HG03354 (cell line): ENCODE results near the gene USP9X.
"Not testable (repeated sequence)": the region's sequence is repeated elsewhere in the genome, so short reads cannot be mapped to it uniquely, and the experiment has no call there.

Experiments
- ATAC-seq: cut with Tn5 transposase; IDR thresholded peaks from one replicate; pipeline ENCODE4 v1.9.1; 2021; ENCODE audit warnings: mild to moderate bottlenecking; ENCODE audit not compliant: unreplicated experiment, poor library complexity, severe bottlenecking

USP9X gene

DNA sequence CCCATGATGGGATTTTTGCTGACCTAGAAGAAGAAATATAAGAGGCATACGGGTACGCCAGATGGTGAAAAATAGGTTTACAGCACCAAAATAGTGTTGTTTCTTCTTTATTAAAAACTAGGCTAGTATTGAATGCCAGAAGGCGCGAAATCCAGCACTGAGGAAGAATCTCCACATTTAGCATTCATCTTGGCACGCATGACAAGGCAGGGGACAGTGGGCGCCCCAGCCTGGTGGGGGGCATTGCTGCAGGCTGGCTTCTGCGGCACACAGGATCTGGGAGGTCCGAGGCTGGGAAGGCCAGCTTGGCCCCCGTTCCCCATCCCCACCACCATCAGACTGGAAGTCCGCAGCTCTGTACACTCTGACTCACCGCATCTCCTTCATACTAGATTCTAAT lies 173.0 kb downstream of the USP9X start:
- ATAC-seq: no peak

GRCh38 chrX:41258871-41259270 lies 173.6 kb downstream of the USP9X start:
- ATAC-seq: no peak

DNA sequence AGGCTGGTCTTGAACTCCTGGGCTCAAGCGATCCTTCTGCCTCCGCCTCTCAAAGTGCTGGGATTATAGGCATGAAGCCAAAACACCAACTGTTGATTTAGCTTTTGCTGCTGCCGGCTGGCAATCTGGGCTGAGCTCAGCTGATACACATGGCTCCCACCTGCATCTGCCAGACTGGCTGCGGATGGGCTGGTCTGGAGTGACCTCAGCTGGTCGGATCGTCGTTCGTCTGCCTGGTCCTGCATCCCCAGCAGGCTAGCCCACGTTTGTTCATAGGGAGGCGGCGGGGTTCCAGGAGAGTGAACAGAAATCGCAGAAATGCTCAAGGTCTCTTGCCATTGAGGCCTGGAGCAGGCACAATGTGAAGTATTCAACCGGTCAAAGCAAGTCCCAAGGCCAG lies 174.3 kb downstream of the USP9X start:
- no peak for ATAC-seq

DNA sequence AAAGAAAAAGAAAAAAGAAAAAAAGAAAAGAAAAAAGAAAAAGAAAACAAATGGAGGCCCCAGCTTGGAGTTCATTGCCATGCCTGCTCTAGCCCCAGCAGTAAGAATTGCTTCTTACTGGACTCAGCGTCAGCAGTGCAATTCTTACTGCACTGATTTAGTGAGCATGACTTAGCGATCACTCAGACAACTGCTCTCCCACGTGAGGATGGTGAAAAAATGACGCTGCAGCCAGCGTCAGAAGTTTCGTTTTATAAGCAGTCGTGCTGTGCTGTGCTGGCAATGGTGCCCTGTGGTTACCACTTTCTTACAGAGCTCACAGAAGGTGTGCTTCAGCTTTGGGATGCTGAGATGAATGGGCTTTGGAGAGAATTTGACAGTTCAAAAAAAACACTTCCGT lies 180.4 kb downstream of the USP9X start:
- no peak for ATAC-seq

- no peak for ATAC-seq
Measured at GRCh38 chrX:41273638-41274037, 188.4 kb downstream of the USP9X start.

- ATAC-seq: peak; percentile 69
Measured at GRCh38 chrX:41275661-41276609, 190.7 kb downstream of the USP9X start.

DNA sequence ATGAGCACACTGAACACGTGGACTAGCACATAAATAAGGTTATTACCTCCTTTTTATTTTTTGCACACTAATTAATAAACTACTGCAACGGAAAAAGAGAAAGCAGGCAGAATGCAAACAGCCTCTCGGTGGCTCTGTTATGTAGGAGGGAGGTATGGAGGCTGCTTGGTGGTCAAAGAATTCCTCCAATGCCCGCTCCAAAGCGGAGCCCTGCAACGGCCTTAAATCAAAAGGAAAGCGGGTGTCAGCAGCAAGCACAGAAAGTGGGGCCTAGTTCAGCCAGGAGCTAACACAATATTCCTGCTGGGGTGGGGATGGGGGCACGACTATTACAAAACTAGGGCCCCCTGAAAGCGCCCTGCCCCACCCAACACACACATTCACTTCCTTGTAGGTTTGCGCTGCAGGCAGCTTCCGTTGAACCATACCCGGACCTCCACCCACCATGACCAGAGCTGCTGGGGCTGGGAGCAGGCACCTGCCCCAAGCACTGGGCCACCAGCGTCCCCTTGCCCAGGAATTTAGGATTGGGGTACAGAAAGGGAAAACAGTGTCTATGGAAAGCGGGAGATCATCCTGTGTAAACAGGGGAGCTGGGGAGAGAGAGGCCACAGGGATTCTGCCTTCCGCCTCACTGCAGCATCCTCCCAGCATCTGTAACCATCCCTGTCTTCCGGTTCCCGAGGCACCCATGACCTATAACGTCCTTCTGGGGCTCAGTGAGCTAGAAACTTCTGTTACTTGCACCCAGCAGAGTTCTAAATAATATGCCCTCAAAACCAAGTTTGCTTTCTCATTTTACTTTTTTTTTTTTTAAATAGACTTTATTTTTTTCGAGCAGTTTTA lies 191.6 kb downstream of the USP9X start:
- peak; percentile 34 for ATAC-seq

DNA sequence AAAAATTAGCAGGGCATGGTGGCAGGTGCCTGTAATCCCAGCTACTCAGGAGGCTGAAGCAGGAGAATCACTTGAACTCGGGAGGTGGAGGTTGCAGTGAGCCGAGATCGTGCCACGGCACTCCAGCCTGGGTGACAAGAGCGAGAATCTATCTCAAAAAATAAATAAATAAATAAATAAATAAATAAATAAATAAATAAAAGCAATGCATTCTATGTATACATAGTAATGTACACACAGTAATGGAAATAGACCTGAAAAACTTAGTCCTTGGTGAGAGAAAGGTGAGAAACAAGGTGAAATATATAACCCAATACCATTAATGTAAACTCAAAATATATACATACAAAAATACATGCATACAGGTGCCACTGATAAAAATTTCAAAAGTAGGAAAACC lies 197.1 kb downstream of the USP9X start:
- ATAC-seq: not testable (repeated sequence)

DNA sequence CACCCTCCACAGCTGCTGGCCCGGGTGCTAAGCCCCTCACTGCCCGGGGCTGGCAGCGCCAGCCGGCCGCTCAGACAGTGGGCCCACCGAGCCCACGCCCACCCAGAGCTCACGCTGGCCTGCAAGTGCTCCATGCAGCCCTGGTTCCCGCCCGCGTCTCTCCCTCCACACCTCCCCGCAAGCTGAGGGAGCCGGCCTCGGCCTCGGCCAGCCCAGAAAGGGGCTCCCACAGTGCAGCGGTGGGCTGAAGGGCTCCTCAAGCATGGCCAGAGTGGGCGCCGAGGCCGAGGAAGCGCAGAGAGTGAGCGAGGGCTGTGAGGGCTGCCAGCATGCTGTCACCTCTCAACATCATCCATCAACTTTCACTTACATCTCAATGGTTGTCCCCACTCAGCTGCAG lies 200.7 kb downstream of the USP9X start:
- ATAC-seq: not testable (repeated sequence)
